AG09309 (cell line): ENCODE results near the gene ANXA8.
"Not testable (repeated sequence)": the region's sequence is repeated elsewhere in the genome, so short reads cannot be mapped to it uniquely, and the experiment has no call there.

Experiments used
- DNase-seq: peaks from one replicate; pipeline ENCODE4 v3.0.0-alpha.2; 2010; ENCODE audit warnings: low read depth
- H3K4me3 ChIP-seq: 2 replicates; pipeline ENCODE4 v1.5.1; 2011; ENCODE audit warnings: mild to moderate bottlenecking, low read depth, low read length, moderate library complexity; ENCODE audit not compliant: control insufficient read depth
- CTCF ChIP-seq: IDR thresholded peaks from 2 replicates; pipeline ENCODE4 v1.5.1; 2011; ENCODE audit warnings: mild to moderate bottlenecking, low read depth, low read length, inconsistent platforms; ENCODE audit not compliant: insufficient read depth, control insufficient read depth; ENCODE audit errors: missing control alignments

ANXA8 gene

DNA sequence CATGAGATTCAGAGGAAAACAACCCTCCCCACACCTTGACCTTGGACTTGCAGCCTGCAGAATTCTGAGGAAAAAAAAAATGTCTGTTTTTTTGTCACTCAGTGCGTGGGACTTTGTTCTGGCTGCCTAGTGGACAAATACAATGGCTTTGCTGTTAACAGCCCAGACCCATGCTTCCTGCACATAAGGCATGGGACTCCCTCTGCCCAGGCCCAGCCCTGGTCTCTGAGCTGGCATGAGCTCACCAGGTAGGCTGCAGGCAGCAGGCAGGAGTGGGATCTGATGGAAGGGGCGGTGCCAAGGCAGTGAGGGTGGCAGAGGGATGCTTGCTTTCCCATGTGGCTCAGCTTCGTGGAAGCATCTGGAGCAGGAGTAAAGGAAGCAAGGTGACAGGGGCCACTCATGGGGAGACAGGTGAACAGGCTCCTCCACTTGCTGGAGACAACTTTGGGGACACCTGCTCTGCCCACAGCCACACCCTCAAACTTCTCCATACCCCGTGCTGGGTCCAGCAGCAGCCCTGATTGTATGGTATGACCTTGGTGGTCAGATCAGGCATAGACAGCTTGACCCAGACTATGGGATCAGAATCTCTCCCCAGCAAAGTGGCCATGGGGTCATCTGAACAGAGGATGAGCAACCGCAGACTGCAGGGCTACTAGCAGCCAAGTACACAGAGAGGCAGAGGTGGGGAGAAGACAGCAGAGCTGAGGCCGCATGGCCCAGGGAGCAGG is 27.0 kb downstream of the ANXA8 start:
- no peak for DNase-seq
- TF ChIP-seq CTCF, result no peak
- no peak overlapping the region for H3K4me3 ChIP-seq

DNA sequence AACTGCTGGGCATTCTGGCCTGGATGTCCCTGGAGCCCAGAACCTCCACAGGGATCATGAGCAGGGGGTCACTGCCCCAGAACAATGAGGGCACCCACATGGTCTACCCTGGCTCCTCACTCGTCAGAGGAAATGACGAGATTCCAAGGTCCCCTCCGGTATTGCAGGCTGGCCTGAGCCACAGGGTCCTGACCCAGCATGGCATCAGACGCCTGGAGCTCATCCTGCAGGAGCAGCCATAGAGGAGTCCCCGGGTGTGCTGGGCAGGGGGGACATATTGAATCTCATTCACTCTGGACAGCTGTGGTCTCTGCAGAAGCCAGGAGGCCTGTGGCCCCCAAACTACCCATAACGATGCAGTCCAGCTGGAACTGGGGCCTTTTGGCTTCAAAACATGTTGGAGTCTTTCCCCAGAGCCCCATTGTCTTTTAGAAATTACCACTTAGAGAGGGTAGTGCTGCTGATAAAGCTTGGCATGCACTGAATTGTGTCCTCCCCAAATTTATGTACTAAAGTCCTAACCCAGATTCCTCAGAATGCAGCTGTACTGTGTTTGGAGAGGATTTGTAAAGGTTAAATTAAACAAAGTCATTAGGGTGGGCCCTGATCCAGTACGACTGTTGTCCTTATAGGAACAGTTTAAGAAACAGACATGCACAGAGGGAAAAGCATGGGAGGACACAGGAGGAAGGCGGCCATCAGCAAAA is 27.7 kb downstream of the ANXA8 start:
- H3K4me3 ChIP-seq, result no peak overlapping the region
- DNase-seq, result no peak

DNA sequence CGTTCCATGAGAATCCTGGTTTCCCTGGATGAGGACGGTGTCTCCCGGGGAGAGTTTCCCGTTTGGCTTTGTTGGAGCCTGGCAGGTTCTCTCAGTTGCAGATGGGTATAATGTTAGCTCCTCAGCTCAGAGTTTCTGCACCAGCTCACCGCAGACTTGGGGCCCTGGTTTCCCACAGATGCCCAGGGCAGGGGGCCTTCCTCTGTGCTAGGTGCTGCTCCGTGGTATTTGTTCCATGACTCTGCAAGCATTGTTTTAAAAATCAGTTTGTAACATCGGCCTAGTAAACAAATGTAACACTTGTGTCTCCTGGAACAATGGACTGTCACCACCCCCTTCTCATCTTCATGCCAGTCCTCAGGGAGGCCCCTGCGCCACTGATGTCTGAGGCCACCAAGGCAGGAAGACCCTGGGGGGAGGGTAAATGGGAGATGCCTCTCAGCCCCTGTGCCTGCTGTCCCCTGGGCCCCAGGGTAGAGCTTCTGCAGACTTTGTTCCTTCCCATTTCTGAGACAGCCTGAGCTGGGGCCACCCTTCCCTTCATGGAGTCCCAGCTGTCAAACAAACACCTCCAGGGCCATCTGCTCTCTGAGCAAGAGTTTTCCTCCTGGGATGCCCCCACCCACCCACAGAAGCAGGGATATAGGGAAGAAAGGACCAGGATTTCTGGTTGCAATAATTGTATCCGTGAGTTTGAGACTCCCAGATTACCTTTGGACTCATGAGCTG is 28.4 kb downstream of the ANXA8 start:
- not testable (repeated sequence) for H3K4me3 ChIP-seq, DNase-seq

More for the DNA sequence above, 27.7 kb downstream of the ANXA8 start:
- no peak for TF ChIP-seq CTCF

DNA sequence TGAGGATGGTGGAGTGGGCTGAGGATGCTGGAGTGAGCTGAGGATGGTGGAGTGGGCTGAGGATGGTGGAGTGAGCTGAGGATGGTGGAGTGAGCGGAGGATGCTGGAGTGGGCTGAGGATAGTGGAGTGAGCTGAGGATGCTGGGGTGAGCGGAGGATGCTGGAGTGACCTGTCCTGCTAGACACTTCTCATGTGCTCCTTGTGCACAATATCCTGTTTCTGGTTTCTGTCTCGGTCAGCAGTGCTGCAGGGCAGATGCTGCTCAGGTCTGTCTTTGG is 29.2 kb downstream of the ANXA8 start:
- no peak for TF ChIP-seq CTCF
- no peak for DNase-seq
- no peak overlapping the region for H3K4me3 ChIP-seq

DNA sequence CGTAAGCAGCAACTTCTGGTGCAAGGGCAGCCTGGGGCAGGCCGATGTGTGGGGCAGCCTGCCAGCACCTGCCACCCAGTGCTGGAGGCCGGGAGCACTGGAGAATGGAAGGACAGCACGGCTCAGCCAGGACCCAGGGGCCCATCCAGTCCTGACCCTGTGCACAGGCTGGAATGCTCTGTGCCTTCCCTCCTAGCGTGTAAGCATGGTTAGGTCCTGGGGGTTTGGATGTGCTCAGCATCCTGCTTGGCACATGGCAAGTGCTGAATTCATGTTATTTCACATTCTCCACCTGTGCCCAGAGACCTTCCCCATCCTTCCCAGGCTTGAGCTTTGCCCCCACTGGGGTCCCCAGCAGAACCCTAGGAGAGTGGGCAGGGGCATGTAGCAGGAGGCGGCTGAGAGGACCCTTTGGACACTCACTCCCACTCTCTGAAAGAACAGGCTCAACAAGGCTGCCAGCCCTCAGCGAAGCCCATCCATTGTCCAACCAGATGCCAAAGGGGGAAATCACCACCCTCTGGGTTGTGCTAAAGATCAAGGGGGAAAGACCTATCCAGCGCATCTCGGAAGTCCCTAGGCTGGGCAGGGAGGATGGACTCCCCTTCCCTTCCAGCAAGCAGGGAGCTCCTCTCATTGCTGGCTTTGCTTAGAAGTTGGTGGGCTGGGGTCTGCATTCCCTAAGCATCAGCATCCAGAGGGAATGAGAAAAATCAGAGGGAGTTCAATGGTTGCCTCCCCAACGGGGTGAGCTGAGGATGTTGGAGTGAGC is 29.7 kb downstream of the ANXA8 start:
- DNase-seq, result no peak
- no peak for TF ChIP-seq CTCF
- no peak overlapping the region for H3K4me3 ChIP-seq

DNA sequence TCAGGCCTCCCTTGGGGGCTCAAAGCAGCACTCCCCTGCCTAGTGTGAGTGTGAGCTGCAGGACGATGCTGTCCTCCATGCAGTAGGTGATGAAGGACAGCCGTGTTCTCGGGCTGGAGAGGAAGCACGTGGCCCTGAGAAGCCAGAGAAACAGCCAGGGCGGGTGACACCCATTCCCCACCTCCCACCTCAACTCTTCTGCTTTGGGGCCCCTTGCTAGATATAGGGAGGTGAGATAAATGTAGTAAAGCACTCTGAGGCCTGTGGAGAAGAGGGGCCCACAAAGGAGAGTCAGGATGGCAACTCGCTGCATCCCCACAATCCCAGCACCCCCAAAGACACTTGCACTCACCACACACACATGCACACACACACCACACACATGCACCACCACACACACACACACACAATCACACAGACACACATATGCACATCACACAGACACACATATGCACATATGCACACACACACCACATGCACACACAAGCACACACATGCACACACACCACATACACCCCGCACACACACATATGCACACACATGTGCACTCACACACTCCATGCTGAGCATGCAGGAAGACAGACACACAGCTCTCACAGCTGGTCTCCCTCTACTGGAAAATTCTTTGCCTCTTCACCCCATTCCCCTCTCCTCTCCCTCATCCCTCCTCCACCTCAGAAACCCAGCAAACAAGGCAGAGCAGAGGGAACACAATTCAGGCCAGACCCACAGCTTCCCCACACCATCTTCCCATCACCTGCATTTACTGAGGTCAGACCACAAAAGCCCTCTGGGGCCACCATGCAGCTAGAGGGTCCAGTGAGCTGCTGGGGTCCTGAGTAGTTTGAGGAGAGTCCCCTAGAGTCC is 30.5 kb downstream of the ANXA8 start:
- no peak overlapping the region for H3K4me3 ChIP-seq
- no peak for DNase-seq
- TF ChIP-seq CTCF, result no peak
